DND-41 (cell line): ENCODE measurements around the gene TCF7L2.

Experiments used
- ATAC-seq: fragments of 200-7000 bp; cut with Tn5 transposase; 3 replicates; pipeline ENCODE4 v1.9.1; 2021; ENCODE audit warnings: low read depth; ENCODE audit not compliant: insufficient read depth
- DNase-seq: peaks from one replicate; pipeline ENCODE4 v3.0.0-alpha.2; 2020
- H2AFZ ChIP-seq: 2 replicates; pipeline ENCODE4 v1.6.0; 2012; ENCODE audit warnings: low read depth, low read length
- H3K27ac ChIP-seq: 2 replicates; pipeline ENCODE4 v1.5.1; 2012; ENCODE audit warnings: low read length, inconsistent platforms
- H3K27me3 ChIP-seq: fragments of 200-600 bp; sonication (generic); 2 replicates; pipeline ENCODE4 v1.6.0; 2012; ENCODE audit warnings: low read length, mild to moderate bottlenecking, inconsistent platforms; ENCODE audit not compliant: insufficient read depth, poor library complexity
- H3K36me3 ChIP-seq: 2 replicates; pipeline ENCODE4 v1.5.1; 2012; ENCODE audit warnings: low read length, inconsistent platforms; ENCODE audit not compliant: insufficient read depth
- H3K4me1 ChIP-seq: 2 replicates; pipeline ENCODE4 v1.5.1; 2012; ENCODE audit warnings: mild to moderate bottlenecking, low read length; ENCODE audit not compliant: insufficient read depth
- H3K4me2 ChIP-seq: 2 replicates; pipeline ENCODE4 v1.6.0; 2012; ENCODE audit warnings: mild to moderate bottlenecking, moderate library complexity, low read length, inconsistent platforms; ENCODE audit not compliant: insufficient read depth
- H3K4me3 ChIP-seq, 2 experiments: fragments of 200-600 bp in 1 of 2; shearing (Covaris generic) in 1 of 2; 2 replicates each; pipeline ENCODE4 v1.5.1; 2012 to 2016; ENCODE audit warnings: inconsistent platforms in 2 of 2, low read length in 2 of 2, mild to moderate bottlenecking in 2 of 2, low read depth in 1 of 2, moderate library complexity in 1 of 2
- H3K79me2 ChIP-seq: 2 replicates; pipeline ENCODE4 v1.6.0; 2012; ENCODE audit warnings: low read length, inconsistent platforms; ENCODE audit not compliant: insufficient read depth
- H3K9ac ChIP-seq: 2 replicates; pipeline ENCODE4 v1.6.0; 2012; ENCODE audit warnings: low read depth, mild to moderate bottlenecking, inconsistent platforms, low read length, moderate library complexity
- H3K9me3 ChIP-seq: 2 replicates; pipeline ENCODE4 v1.5.1; 2012; ENCODE audit warnings: low read length, moderate library complexity, mild to moderate bottlenecking, inconsistent platforms; ENCODE audit not compliant: insufficient read depth, severe bottlenecking
- H4K20me1 ChIP-seq: 2 replicates; pipeline ENCODE4 v1.6.0; 2012; ENCODE audit warnings: low read length; ENCODE audit not compliant: insufficient read depth
- EZH2 ChIP-seq: IDR thresholded peaks from 3 replicates; pipeline ENCODE4 v1.6.1; 2012; ENCODE audit warnings: borderline replicate concordance, low read depth, mild to moderate bottlenecking, moderate library complexity, low read length, inconsistent platforms; ENCODE audit not compliant: severe bottlenecking
- TF ChIP-seq, protein P1 (sequence below): IDR thresholded peaks from 2 replicates; pipeline ENCODE4 v1.5.1; 2012; ENCODE audit warnings: borderline replicate concordance, low read length, moderate library complexity, mild to moderate bottlenecking; ENCODE audit not compliant: poor library complexity, severe bottlenecking; ENCODE audit errors: extremely low read depth

TCF7L2 gene

DNA sequence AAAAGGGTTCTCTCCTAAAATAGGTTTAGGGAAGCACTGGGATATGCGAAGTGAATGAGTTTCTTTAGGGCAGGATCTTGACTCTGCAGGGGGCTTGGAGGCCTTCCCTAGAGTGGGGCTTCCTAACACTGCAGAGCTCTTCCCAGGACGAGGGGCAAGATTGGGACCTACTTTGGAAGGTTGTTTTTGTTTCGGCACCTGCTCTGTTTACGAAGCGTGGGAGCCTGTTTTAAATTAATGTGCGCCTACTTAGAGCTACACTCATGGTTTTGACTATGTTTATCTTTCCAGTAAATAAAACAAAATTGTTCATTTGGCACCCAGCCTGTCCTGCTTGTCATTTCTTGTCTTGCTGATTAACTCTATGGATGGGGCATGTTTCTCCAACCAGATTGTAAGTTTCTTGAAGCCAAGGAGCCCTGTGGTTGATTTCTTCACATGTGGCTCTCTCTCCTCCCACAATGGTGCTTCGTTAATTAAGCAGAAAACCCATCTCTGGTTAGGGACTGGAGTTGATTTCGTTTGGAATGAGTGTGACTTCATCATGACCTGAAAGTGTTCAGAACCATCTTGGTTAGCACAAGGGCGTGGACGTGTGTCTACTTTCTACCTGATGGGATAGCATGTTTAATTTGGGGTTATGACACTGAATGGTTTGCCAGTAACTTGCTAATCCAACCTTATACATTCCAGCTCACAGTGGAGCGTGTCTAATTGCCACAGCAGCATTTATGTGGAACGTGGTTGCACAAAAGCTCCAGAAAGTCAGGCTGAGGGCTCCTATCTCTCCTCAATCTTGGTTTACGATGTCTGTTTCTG is 98.1 kb downstream of the TCF7L2 start:
- H3K27me3 ChIP-seq = no peaks in the 10 kb centered on the region
- no peak overlapping the region for H3K27ac ChIP-seq
- H2AFZ ChIP-seq = no peak overlapping the region
- H4K20me1 ChIP-seq = peaks cover 16% of the 10 kb centered on the region
- no peak for TF ChIP-seq EZH2
- TF ChIP-seq, protein P1, sequence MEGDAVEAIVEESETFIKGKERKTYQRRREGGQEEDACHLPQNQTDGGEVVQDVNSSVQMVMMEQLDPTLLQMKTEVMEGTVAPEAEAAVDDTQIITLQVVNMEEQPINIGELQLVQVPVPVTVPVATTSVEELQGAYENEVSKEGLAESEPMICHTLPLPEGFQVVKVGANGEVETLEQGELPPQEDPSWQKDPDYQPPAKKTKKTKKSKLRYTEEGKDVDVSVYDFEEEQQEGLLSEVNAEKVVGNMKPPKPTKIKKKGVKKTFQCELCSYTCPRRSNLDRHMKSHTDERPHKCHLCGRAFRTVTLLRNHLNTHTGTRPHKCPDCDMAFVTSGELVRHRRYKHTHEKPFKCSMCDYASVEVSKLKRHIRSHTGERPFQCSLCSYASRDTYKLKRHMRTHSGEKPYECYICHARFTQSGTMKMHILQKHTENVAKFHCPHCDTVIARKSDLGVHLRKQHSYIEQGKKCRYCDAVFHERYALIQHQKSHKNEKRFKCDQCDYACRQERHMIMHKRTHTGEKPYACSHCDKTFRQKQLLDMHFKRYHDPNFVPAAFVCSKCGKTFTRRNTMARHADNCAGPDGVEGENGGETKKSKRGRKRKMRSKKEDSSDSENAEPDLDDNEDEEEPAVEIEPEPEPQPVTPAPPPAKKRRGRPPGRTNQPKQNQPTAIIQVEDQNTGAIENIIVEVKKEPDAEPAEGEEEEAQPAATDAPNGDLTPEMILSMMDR = no peak
- H3K36me3 ChIP-seq = no peaks in the 10 kb centered on the region; the same call in 1 of the 2 replicates
- H3K79me2 ChIP-seq = peaks cover 46% of the 10 kb centered on the region
- no peak overlapping the region for H3K4me3 ChIP-seq
- no peak overlapping the region for H3K4me2 ChIP-seq
- peaks cover 37% of the 10 kb centered on the region for H3K4me1 ChIP-seq
- H3K9me3 ChIP-seq = no peaks in the 10 kb centered on the region
- no peak for ATAC-seq
- no peak overlapping the region for H3K9ac ChIP-seq
- DNase-seq = no peak

DNA sequence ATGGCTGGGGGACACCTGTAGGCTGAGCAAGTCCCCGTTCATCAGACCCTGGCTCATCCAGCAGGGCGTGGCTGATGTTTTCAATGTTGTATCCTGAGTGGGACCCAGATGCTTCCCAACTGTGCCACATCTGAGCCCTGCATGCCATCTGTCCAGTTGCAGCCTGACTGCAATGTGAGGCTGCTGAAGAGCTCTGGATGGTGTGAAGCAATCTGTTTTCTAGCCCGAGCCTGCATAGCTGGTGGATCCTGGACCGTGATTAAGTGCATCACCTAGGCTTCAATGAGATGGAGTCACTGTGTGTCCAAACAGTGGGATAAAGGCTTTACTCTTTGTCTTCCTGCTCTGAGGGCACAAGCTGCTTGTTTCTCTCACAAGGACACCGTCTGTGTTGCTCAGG is 99.8 kb downstream of the TCF7L2 start:
- Histone ChIP-seq H3K4me1 (peaks cover 37% of the 10 kb centered on the region), H3K36me3 (no peaks in the 10 kb centered on the region), H4K20me1 (peaks cover 11% of the 10 kb centered on the region), H3K9me3 (no peaks in the 10 kb centered on the region), H3K27me3 (no peaks in the 10 kb centered on the region), H3K4me3 (peak overlapping the region in 1 of 2 experiments; percentile 13; a peak in 1 of 4 replicates), H3K79me2 (peaks cover 43% of the 10 kb centered on the region), H3K9ac (0 out of 2 replicates have a peak overlapping the region, but pooled peaks have one; percentile 3), H3K27ac (peak overlapping the region; percentile 72), H3K4me2 (peak overlapping the region; percentile 45), H2AFZ (no peak overlapping the region)
- TF ChIP-seq, protein P1 = no peak
- TF ChIP-seq EZH2 = no peak
- DNase-seq (no peak), ATAC-seq (no peak)

DNA sequence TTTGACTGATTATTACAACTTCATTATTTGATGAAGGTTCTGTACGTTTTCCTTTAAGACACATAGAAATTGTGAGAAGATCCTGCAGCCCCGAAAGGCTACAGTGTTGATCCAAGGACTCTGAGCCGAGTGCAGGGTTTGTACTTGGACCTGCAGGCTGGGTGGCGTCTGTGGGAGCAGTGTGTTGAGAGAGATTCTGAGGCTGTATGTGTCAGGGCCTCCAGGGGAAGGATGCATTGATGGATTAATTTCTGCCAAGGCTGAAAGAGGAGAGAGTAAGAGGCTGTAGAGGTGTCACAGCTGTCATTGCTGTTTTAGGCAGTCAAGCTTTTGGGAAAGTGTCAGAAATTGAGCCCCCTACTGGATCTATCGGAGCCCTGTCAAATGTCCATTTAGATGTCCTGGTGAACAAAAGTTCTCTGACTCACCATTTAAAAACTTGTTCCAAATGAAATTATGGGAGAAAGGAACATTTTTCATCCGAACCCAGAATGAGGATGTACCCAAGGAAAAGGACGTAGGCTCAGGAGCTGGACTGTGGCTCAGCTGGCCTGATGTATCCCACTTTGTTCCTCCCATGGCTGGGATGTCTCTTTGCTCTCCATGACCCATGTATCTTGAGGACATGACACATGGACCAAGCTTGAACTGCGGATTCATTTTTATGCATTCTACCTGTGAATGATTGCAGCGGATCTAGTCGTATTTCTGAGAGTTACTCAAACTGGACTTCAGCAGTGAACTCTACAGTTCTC is 102.2 kb downstream of the TCF7L2 start:
- peaks cover 37% of the 10 kb centered on the region for H3K4me1 ChIP-seq
- no peaks in the 10 kb centered on the region for H3K27me3 ChIP-seq
- no peak overlapping the region for H3K4me2 ChIP-seq
- no peak overlapping the region for H2AFZ ChIP-seq
- H4K20me1 ChIP-seq = peaks cover 6% of the 10 kb centered on the region; the same call in 1 of the 2 replicates
- H3K9me3 ChIP-seq = no peaks in the 10 kb centered on the region
- H3K36me3 ChIP-seq = no peaks in the 10 kb centered on the region
- H3K79me2 ChIP-seq = peaks cover 41% of the 10 kb centered on the region
- TF ChIP-seq, protein P1 = no peak
- no peak for TF ChIP-seq EZH2
- no peak overlapping the region for H3K4me3 ChIP-seq
- H3K9ac ChIP-seq = no peak overlapping the region
- no peak for ATAC-seq
- 0 out of 2 replicates have a peak overlapping the region, but pooled peaks have one; percentile 16 for H3K27ac ChIP-seq
- no peak for DNase-seq
